ENCODE data around the gene AVP. TPM values are rescaled to one million over a fixed set of nuclear protein-coding genes. Genes with fewer than 3 reads are reported as not detected.
A peak's percentile ranks its signal among the peaks of the same experiment; 100 is the strongest.

The AVP gene
- total RNA-seq, 1 donor from 2014 or later = not detected

GRCh38 chr20:3045042-3045815 is 39.3 kb downstream of the AVP start:
- no peak for DNase-seq (ENCODE audit: low read depth)
- H3K4me3 ChIP-seq (ENCODE audit: low read depth, low read length) = peak overlapping the region; percentile 85
- no peak for TF ChIP-seq CTCF (conservative IDR thresholded peaks at IDR 0.05; ENCODE audit: low read depth, low read length)

DNA sequence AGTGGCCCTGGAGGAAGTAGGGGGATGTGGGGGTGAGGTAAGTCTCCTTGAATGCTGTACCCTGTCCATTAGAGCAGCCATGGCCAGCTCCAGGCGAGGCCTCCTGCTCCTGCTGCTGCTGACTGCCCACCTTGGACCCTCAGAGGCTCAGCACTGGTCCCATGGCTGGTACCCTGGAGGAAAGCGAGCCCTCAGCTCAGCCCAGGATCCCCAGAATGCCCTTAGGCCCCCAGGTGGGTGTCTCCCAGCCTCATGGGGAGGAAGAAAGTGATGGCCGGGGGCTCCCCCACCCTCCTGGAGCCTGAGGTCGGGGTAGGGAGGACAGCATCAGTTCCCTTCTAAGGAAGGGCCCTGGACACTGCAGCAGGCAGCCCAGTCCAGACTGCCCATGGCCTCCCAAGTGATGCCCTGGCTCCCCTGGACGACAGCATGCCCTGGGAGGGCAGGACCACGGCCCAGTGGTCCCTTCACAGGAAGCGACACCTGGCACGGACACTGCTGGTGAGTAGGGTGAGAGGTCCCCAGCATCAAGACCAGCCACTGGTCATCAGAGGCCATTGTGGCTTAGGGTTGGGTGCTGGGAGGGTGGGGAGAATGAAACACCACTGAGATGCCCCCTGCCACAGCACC is 40.1 kb downstream of the AVP start:
- DNase-seq (ENCODE audit: low read depth) = no peak
- H3K4me3 ChIP-seq (ENCODE audit: low read depth, low read length) = no peak overlapping the region
- no peak for TF ChIP-seq CTCF (conservative IDR thresholded peaks at IDR 0.05; ENCODE audit: low read depth, low read length)

DNA sequence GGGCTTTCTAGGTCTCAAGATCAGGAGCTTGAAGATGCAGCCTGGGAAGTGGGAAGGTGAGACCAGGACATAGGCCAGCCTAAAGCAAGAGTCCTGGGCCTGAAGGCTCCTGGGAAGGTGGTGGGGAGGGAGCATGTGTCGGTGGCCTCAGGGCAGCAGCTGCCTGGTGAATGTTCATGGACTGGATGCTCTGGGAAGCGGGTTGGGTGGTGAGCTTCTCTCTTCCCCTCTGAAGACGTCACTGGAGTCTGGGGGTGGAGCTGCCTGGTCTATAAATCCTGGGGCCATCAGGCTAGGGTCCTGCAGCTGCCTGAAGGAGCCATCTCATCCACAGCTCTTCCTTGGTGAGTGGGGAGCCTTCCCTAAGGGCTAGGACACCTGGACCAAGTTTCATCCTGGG is 41.2 kb downstream of the AVP start, which contains the start of gene GNRH2:
Gene GNRH2, plus strand, starts transcription at position 301 of the 400 bp plus-strand sequence. CDS start 793 bp downstream, outside the sequence.
- H3K4me3 ChIP-seq (ENCODE audit: low read depth, low read length) = no peak within 1 kb of the TSS
- DNase-seq (ENCODE audit: low read depth) = no peak
- TF ChIP-seq CTCF (conservative IDR thresholded peaks at IDR 0.05; ENCODE audit: low read depth, low read length) = no peak

DNA sequence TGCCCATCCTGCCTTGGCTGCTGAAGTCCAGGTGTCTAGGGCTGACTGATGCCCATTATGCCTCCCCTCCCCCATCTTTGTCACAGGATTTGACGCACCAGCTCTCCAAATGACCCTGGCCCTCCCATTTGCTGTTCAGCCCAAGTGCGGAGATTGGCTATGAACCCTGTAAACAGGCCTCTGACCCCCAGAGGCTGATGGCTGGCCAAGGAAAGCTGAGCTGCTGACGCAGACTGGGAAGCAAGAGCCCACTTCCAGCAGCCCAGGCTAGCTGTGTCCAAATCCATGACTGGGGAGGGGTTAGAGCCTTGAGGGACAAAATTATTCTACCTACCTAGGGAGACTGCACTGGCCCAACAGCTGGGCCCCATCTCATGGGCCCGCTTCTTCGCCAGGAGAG is 41.9 kb downstream of the AVP start:
- TF ChIP-seq CTCF (conservative IDR thresholded peaks at IDR 0.05; ENCODE audit: low read depth, low read length) = no peak

DNA sequence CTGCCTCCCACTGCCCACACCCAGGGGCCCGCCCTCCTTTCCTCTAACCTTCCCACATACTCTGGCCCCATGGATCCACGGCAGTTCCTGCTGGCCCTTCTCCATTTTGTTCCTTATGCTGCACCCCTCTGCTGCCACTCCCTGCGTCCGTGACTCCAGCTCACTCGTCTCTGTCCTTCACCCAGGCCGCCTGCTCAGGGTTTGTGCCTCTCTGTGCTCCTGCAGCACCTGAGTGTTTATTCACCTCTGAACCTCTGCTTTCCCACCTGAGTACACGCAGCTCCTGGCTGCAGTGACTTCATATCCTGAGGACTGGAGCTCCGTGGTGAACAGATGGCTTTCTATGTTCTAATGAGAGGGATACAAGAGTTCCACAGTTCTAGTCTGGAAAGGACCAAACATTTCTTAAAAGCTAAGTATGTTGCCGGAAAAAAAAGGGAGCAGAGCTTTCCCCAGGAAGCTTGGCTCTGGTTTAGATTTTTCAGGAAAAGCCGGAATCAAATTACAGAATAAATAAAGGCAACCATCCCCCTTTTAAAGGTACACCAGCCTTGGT is 42.6 kb downstream of the AVP start:
- peak overlapping the region; percentile 26 for H3K4me3 ChIP-seq (ENCODE audit: low read depth, low read length)
- TF ChIP-seq CTCF (conservative IDR thresholded peaks at IDR 0.05; ENCODE audit: low read depth, low read length) = no peak
- DNase-seq (ENCODE audit: low read depth) = no peak

More for the DNA sequence above, 41.9 kb downstream of the AVP start:
- no peak for DNase-seq (ENCODE audit: low read depth)
- no peak overlapping the region for H3K4me3 ChIP-seq (ENCODE audit: low read depth, low read length)

GRCh38 chr20:3040086-3040485 is 44.4 kb downstream of the AVP start:
- H3K4me3 ChIP-seq (ENCODE audit: low read depth, low read length) = no peak overlapping the region
- no peak for TF ChIP-seq CTCF (conservative IDR thresholded peaks at IDR 0.05; ENCODE audit: low read depth, low read length)
- DNase-seq (ENCODE audit: low read depth) = no peak
